Kidney capillary endothelial cell (primary cell): ENCODE results near the gene AOX1.
"Not testable (repeated sequence)": the region's sequence is repeated elsewhere in the genome, so short reads cannot be mapped to it uniquely, and the experiment has no call there.

Experiments used
- DNase-seq: peaks from one replicate; pipeline ENCODE4 v3.0.0-alpha.2; 2018; ENCODE audit warnings: low spot score

Gene AOX1

DNA sequence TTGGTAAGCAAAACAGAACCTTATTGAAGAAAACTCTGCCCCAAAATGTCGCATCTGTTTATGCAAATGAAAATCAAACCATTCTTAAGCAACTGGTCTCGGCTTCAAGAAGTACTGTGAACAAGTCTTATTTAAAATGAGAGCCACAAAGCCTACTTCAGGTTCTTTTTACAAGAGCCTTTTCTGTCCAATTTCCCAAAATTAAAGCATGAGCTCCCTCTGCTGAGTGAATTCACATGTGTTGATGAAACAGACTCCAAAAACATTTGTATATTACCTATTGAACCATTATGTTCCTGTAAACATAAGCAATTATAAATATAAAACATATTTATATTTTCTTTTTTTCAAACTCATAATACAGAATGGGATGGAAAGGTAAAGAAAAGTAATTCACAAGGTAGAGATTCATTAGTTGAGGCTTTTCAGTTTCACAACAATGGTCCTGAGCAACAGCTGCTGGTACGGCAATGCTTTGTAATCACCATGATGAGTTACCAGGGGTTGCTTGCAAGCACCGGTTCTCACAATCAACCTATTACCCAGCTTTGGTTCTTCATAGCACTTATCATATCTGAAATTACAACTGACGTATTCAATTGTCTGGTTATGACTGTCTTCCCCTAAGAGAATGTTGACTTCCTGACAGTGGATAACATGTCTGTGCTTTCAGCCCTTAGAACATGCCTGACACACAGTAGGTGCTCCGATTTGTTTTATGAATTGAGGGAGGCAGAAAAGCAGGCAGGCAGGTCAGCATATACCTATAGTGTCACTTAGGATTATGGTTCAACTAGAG lies 117.5 kb downstream of the AOX1 start:
- DNase-seq, result peak; percentile 69

DNA sequence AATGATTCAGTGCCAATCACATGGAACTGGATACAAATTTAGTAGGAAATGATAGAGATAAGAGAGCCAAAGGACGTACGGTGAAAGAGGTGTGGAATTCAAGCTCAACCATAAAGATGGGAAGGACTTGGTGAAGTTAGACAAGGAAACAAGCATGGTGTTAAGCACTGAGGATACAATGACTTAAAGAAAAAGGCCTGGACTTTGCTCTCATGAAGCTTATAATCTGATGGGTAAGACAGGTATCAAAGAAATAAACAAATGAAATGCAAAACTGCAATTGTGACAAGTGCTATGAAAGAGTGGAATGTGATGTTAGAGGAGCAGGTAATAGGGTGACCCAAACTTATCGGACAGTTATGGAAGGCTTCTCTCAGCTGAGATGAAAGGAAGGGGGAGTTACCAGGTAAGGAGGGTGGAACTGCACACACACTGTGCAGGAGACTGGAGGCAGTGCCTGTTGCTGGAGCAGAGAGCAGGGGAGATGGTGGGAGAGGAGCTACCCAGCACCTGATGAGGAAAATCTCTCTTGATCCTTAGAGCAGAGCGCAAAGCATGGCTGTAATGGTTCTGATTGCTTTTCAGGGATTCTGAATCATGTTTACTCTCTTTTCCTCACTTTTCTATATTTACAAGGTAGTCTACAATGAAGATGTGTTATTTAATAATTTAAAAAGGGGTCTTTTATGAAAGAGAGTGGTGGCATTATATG lies 118.3 kb downstream of the AOX1 start:
- no peak for DNase-seq

GRCh38 chr2:200705305-200706041 lies 119.7 kb downstream of the AOX1 start:
- DNase-seq, result peak; percentile 7

DNA sequence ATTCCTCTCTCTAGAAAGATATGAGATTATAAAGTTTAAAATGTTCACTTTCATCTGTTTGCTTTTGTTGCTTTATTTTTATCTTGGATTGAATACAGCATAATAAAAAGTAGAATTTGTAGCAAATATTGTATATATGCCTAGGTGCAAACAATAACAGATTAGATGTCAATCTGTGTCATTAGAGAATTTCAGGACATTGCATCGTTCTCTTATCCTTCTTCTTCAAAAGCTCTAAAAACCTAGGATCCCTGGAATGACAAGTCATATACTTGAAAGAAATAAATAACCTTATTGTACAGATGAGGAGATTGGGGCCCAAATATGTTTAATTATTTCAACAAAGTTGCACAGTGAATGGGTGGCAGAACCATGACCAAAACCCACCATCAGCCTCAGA lies 123.1 kb downstream of the AOX1 start:
- DNase-seq, result no peak

DNA sequence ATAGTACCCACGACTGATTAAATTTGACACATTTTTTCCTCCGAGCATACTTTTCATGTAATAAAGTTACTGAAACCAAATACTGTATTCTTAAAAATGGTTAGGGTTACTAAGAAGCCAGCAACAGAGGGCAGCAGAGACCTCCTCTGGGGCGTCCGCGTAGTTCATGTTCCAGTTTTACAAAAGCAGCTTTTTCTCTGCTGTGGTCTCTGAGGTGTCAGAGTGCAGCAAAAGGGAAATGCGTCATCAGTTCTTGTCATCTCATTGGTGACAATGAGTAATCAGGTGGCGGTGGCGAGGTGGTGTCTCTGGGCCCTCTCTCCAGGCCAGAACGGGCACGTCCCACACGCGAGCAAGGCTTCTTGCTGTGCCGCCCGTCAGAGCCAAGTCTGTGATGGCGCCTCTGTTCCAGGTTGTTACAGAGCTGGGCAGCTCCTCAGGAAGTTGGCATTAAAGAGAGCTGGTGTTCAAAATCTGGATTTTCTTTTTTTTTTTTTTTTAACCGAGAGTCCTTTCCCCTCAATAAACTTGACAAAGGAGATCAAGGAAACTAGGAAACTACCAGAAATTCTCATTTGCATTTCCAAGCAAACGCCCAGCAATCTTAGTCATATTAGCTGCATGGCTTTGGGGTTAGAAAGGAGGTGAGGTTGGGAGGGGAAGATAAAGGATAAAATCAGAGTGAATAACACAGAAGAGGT lies 127.3 kb downstream of the AOX1 start:
- peak; percentile 99 for DNase-seq

DNA sequence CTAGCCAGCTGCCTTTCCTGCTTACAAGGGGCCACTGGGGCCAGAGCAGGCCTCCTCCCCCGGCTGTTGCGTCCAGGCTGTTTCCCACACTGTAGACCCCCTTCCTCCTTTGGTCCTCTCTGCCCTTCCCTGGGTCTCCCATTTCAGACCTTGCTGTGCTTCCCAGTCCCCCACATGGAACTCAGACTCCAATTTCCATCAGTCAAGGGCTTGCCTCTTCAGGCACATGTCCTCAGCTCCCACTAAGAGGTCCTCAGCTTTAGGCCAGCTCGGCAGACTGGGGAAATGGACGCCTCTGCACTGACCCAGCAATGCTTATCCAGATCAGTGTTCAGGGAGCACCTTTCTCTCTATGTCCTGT lies 127.9 kb downstream of the AOX1 start:
- no peak for DNase-seq

DNA sequence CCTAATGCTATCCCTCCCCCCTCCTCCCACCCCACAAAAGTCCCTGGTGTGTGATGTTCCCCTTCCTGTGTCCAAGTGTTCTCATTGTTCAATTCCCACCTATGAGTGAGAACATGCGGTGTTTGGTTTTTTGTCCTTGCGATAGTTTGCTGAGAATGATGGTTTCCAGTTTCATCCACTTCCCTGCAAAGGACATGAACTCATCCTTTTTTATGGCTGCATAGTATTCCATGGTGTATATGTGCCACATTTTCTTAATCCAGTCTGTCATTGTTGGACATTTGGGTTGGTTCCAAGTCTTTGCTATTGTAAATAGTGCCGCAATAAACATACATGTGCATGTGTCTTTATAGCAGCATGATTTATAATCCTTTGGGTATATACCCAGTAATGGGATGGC lies 129.2 kb downstream of the AOX1 start:
- DNase-seq, result not testable (repeated sequence)

GRCh38 chr2:200716386-200716785 lies 130.6 kb downstream of the AOX1 start:
- no peak for DNase-seq
